Activated naive CD8-positive, alpha-beta T cell treated with anti-CD3 and anti-CD28 coated beads, Interleukin-2, amount 10 ng/mL, durations not matched to agents 7 days and 5 days (primary cell): ENCODE measurements around the gene RPS6KA1. TPM values are rescaled to one million over a fixed set of nuclear protein-coding genes. Genes with fewer than 3 reads are reported as not detected.
"Not testable (repeated sequence)": the region's sequence is repeated elsewhere in the genome, so short reads cannot be mapped to it uniquely, and the experiment has no call there.

Experiments
- ATAC-seq: fragments of 150-1000 bp; cut with Tn5 transposase; one replicate; pipeline ENCODE4 v1.10.0; 2021; ENCODE audit warnings: low read depth, moderate library complexity
- POLR2A ChIA-PET: fragments of 350-600 bp; sonication (Branson Sonifier 250); formaldehyde crosslinking; loops from one replicate; lab custom pipeline; 2021; ENCODE audit warnings: antibody characterized with exemption; lab: Charles Lee
- DNase-seq: peaks from one replicate; pipeline ENCODE4 v3.0.0; 2021
- H3K27ac Mint-ChIP-seq: one replicate; pipeline ENCODE4 v1.8.0; 2022; ENCODE audit warnings: mild to moderate bottlenecking, mixed read lengths
- H3K27me3 Mint-ChIP-seq: one replicate; pipeline ENCODE4 v1.8.0; 2022; ENCODE audit warnings: mild to moderate bottlenecking, moderate library complexity, mixed read lengths
- H3K36me3 Mint-ChIP-seq: one replicate; pipeline ENCODE4 v1.8.0; 2021; ENCODE audit warnings: mild to moderate bottlenecking, mixed read lengths
- H3K4me1 Mint-ChIP-seq: one replicate; pipeline ENCODE4 v1.8.0; 2021; ENCODE audit warnings: mixed read lengths
- H3K4me3 Mint-ChIP-seq: one replicate; pipeline ENCODE4 v1.8.0; 2022; ENCODE audit warnings: mild to moderate bottlenecking, moderate library complexity, mixed read lengths
- H3K9me3 Mint-ChIP-seq: one replicate; pipeline ENCODE4 v1.8.0; 2021; ENCODE audit warnings: mixed read lengths
- total RNA-seq, 2 experiments: library from RNA; stranded (reverse); gene quantifications; one replicate each; pipeline ENCODE4 v1.2.3, GENCODE V29; 2021

Gene RPS6KA1
- 100 to 1,000 TPM; 138 to 153 TPM for total RNA-seq

GRCh38 chr1:26529655-26530409 is at the start of gene RPS6KA1:
Gene RPS6KA1, plus strand, starts transcription at chr1:26529761. Its CDS starts 160 bp downstream, at chr1:26529921.
- Mint-ChIP-seq H3K4me3 (peak within 1 kb of the TSS; percentile 91), H3K27me3 (peaks cover 4% of the 10 kb centered on the region), H3K36me3 (no peaks in the 10 kb centered on the region), H3K4me1 (peaks cover 28% of the 10 kb centered on the region), H3K27ac (peak within 1 kb of the TSS; percentile 87), H3K9me3 (no peaks in the 10 kb centered on the region)
- ATAC-seq (peak; percentile 91), DNase-seq (peak; percentile 83)
- POLR2A ChIA-PET: interaction anchor here (0.5 to 3.6 kb wide), 6 partner anchors 11 to 57 kb away, joined by 3 to 24 read pairs (median 7); no protein-coding TSS in a partner anchor

GRCh38 chr1:26482921-26483320 is 46.6 kb upstream of the RPS6KA1 start:
- no peak for DNase-seq
- no peak overlapping the region for H3K4me3 Mint-ChIP-seq
- peaks cover 5% of the 10 kb centered on the region for H3K4me1 Mint-ChIP-seq
- H3K36me3 Mint-ChIP-seq: peaks cover 14% of the 10 kb centered on the region
- H3K9me3 Mint-ChIP-seq: no peaks in the 10 kb centered on the region
- POLR2A ChIA-PET: interaction anchor here (1.1 kb wide), 1 partner anchor 23 kb away, joined by 3 read pairs; no protein-coding TSS in a partner anchor
- no peak for ATAC-seq
- H3K27ac Mint-ChIP-seq: no peak overlapping the region
- H3K27me3 Mint-ChIP-seq: no peaks in the 10 kb centered on the region

- Mint-ChIP-seq H3K9me3 (no peaks in the 10 kb centered on the region), H3K27me3 (no peaks in the 10 kb centered on the region), H3K27ac (no peak overlapping the region), H3K36me3 (peaks cover 9% of the 10 kb centered on the region), H3K4me3 (no peak overlapping the region), H3K4me1 (peaks cover 3% of the 10 kb centered on the region)
- no peak for ATAC-seq
- no peak for DNase-seq
- POLR2A ChIA-PET: no interaction called here
These were observed 45.6 kb upstream of the RPS6KA1 start for GRCh38 chr1:26483980-26484379.

GRCh38 chr1:26490155-26490554 is 39.4 kb upstream of the RPS6KA1 start:
- no peaks in the 10 kb centered on the region for H3K9me3 Mint-ChIP-seq
- ATAC-seq (no peak), DNase-seq (no peak)
- H3K36me3 Mint-ChIP-seq: no peaks in the 10 kb centered on the region
- H3K4me3 Mint-ChIP-seq: no peak overlapping the region
- H3K27ac Mint-ChIP-seq: no peak overlapping the region
- H3K4me1 Mint-ChIP-seq: peaks cover 5% of the 10 kb centered on the region
- POLR2A ChIA-PET: interaction anchor here (1.6 kb wide), 1 partner anchor 10 kb away, joined by 5 read pairs; no protein-coding TSS in a partner anchor
- no peaks in the 10 kb centered on the region for H3K27me3 Mint-ChIP-seq

- peaks cover 10% of the 10 kb centered on the region for H3K4me1 Mint-ChIP-seq
- ATAC-seq (no peak), DNase-seq (no peak)
- POLR2A ChIA-PET: no interaction called here
- no peak overlapping the region for H3K27ac Mint-ChIP-seq
- no peaks in the 10 kb centered on the region for H3K36me3 Mint-ChIP-seq
- H3K9me3 Mint-ChIP-seq: no peaks in the 10 kb centered on the region
- H3K27me3 Mint-ChIP-seq: no peaks in the 10 kb centered on the region
- H3K4me3 Mint-ChIP-seq: no peak overlapping the region
These were observed 36.3 kb upstream of the RPS6KA1 start for GRCh38 chr1:26493267-26493666.

- DNase-seq (no peak), ATAC-seq (no peak)
- H3K9me3 Mint-ChIP-seq: no peaks in the 10 kb centered on the region
- no peak overlapping the region for H3K27ac Mint-ChIP-seq
- no peak overlapping the region for H3K4me3 Mint-ChIP-seq
- no peaks in the 10 kb centered on the region for H3K27me3 Mint-ChIP-seq
- POLR2A ChIA-PET: no interaction called here
- H3K36me3 Mint-ChIP-seq: no peaks in the 10 kb centered on the region
- H3K4me1 Mint-ChIP-seq: peaks cover 12% of the 10 kb centered on the region
These were observed 35.6 kb upstream of the RPS6KA1 start for GRCh38 chr1:26493938-26494337.

- ATAC-seq (no peak), DNase-seq (no peak)
- H3K27ac Mint-ChIP-seq: peak overlapping the region; percentile 48
- no peaks in the 10 kb centered on the region for H3K9me3 Mint-ChIP-seq
- H3K4me1 Mint-ChIP-seq: peaks cover 19% of the 10 kb centered on the region
- POLR2A ChIA-PET: interaction anchor here (0.6 to 1.2 kb wide), 2 partner anchors 25 to 128 kb away, joined by 3 read pairs; partner anchors contain the start of gene HMGN2
- H3K4me3 Mint-ChIP-seq: no peak overlapping the region
- H3K27me3 Mint-ChIP-seq: no peaks in the 10 kb centered on the region
- no peaks in the 10 kb centered on the region for H3K36me3 Mint-ChIP-seq
These were observed 32.7 kb upstream of the RPS6KA1 start for GRCh38 chr1:26496861-26497260.

- DNase-seq: no peak
- peaks cover 19% of the 10 kb centered on the region for H3K4me1 Mint-ChIP-seq
- no peaks in the 10 kb centered on the region for H3K9me3 Mint-ChIP-seq
- POLR2A ChIA-PET: interaction anchor here (4.5 kb wide), 1 partner anchor 41 kb away, joined by 67 read pairs; no protein-coding TSS in a partner anchor
- H3K36me3 Mint-ChIP-seq: no peaks in the 10 kb centered on the region
- H3K27me3 Mint-ChIP-seq: no peaks in the 10 kb centered on the region
- no peak overlapping the region for H3K27ac Mint-ChIP-seq
- ATAC-seq: no peak
- no peak overlapping the region for H3K4me3 Mint-ChIP-seq
These were observed 30.7 kb upstream of the RPS6KA1 start for GRCh38 chr1:26498894-26499293.

- Mint-ChIP-seq H3K4me3 (peak overlapping the region; percentile 89), H3K27ac (peak overlapping the region; percentile 95), H3K27me3 (no peaks in the 10 kb centered on the region), H3K9me3 (no peaks in the 10 kb centered on the region), H3K36me3 (no peaks in the 10 kb centered on the region), H3K4me1 (peaks cover 19% of the 10 kb centered on the region)
- peak; percentile 68 for ATAC-seq
- peak; percentile 97 for DNase-seq
- POLR2A ChIA-PET: interaction anchor here (0.6 to 4.5 kb wide), 28 partner anchors 10 to 400 kb away, joined by 3 to 67 read pairs (median 6); partner anchors contain the start of genes ARID1A, DHDDS, GPATCH3 and HMGN2
These were observed 28.9 kb upstream of the RPS6KA1 start for GRCh38 chr1:26500488-26501175.

- not testable (repeated sequence) for H3K27me3 Mint-ChIP-seq, H3K4me1 Mint-ChIP-seq, H3K36me3 Mint-ChIP-seq, H3K4me3 Mint-ChIP-seq, H3K27ac Mint-ChIP-seq, ATAC-seq, H3K9me3 Mint-ChIP-seq, DNase-seq
- POLR2A ChIA-PET: interaction anchor here (0.8 kb wide), 1 partner anchor 9 kb away, joined by 4 read pairs; no protein-coding TSS in a partner anchor
These were observed 18.9 kb upstream of the RPS6KA1 start for GRCh38 chr1:26510711-26511110.

GRCh38 chr1:26515836-26516235 is 13.7 kb upstream of the RPS6KA1 start:
- H3K4me3 Mint-ChIP-seq, DNase-seq, H3K27me3 Mint-ChIP-seq, H3K27ac Mint-ChIP-seq, H3K36me3 Mint-ChIP-seq, ATAC-seq, H3K4me1 Mint-ChIP-seq, H3K9me3 Mint-ChIP-seq: not testable (repeated sequence)
- POLR2A ChIA-PET: interaction anchor here (0.5 kb wide), 1 partner anchor 213 kb away, joined by 5 read pairs; no protein-coding TSS in a partner anchor

- Mint-ChIP-seq H3K4me1 (no peaks in the 10 kb centered on the region), H3K9me3 (no peaks in the 10 kb centered on the region), H3K27ac (no peak overlapping the region), H3K4me3 (no peak overlapping the region), H3K36me3 (no peaks in the 10 kb centered on the region), H3K27me3 (peaks cover 10% of the 10 kb centered on the region)
- ATAC-seq (no peak), DNase-seq (no peak)
- POLR2A ChIA-PET: interaction anchor here (0.6 to 2.0 kb wide), 2 partner anchors 9 to 16 kb away, joined by 3 to 5 read pairs; no protein-coding TSS in a partner anchor
These were observed 12.4 kb upstream of the RPS6KA1 start for GRCh38 chr1:26516987-26517765.

- Mint-ChIP-seq H3K27me3 (peaks cover 10% of the 10 kb centered on the region), H3K27ac (no peak overlapping the region), H3K4me3 (no peak overlapping the region)
These were observed 11.9 kb upstream of the RPS6KA1 start for GRCh38 chr1:26517766-26518049.

More at GRCh38 chr1:26517766-26518049, 11.9 kb upstream of the RPS6KA1 start:
- H3K9me3 Mint-ChIP-seq: no peaks in the 10 kb centered on the region
- no peak for DNase-seq
- no peak for ATAC-seq
- POLR2A ChIA-PET: interaction anchor here (2.0 kb wide), 1 partner anchor 16 kb away, joined by 5 read pairs; no protein-coding TSS in a partner anchor
- no peaks in the 10 kb centered on the region for H3K4me1 Mint-ChIP-seq
- H3K36me3 Mint-ChIP-seq: no peaks in the 10 kb centered on the region
